NT2/D1 (cell line): ENCODE measurements around the gene BMI1.
A peak's percentile ranks its signal among the peaks of the same experiment; 100 is the strongest.

Experiments
- DNase-seq: peaks from one replicate; pipeline ENCODE4 v3.0.0-alpha.2; 2011; ENCODE audit warnings: low read depth, low spot score
- H3K27me3 ChIP-seq: 2 replicates; pipeline ENCODE4 v1.6.0; 2011; ENCODE audit warnings: mild to moderate bottlenecking; ENCODE audit not compliant: insufficient read length, insufficient read depth
- H3K36me3 ChIP-seq: 2 replicates; pipeline ENCODE4 v1.6.1; 2011; ENCODE audit warnings: mild to moderate bottlenecking, low read length, mixed read lengths; ENCODE audit not compliant: insufficient read depth, insufficient read length
- H3K4me1 ChIP-seq: 2 replicates; pipeline ENCODE4 v1.5.1; 2011; ENCODE audit not compliant: insufficient read depth, insufficient read length
- H3K4me3 ChIP-seq: 2 replicates; pipeline ENCODE4 v1.5.1; 2011; ENCODE audit warnings: low read depth; ENCODE audit not compliant: insufficient read length
- H3K9ac ChIP-seq: 2 replicates; pipeline ENCODE4 v1.6.0; 2011; ENCODE audit warnings: low read depth; ENCODE audit not compliant: insufficient read length
- H3K9me3 ChIP-seq: 2 replicates; pipeline ENCODE4 v1.5.1; 2011; ENCODE audit warnings: mild to moderate bottlenecking, low read length; ENCODE audit not compliant: insufficient read depth
- SUZ12 ChIP-seq: IDR thresholded peaks from 2 replicates; pipeline ENCODE4 v1.6.1; 2011; ENCODE audit not compliant: insufficient read length, insufficient read depth; ENCODE audit errors: extremely low read depth
- YY1 ChIP-seq: IDR thresholded peaks from 2 replicates; pipeline ENCODE4 v1.6.1; 2011; ENCODE audit not compliant: insufficient read length, insufficient read depth
- ZNF274 ChIP-seq: IDR thresholded peaks from 2 replicates; pipeline ENCODE4 v1.6.1; 2011; ENCODE audit warnings: mild to moderate bottlenecking, low read depth, low read length

BMI1 gene

DNA sequence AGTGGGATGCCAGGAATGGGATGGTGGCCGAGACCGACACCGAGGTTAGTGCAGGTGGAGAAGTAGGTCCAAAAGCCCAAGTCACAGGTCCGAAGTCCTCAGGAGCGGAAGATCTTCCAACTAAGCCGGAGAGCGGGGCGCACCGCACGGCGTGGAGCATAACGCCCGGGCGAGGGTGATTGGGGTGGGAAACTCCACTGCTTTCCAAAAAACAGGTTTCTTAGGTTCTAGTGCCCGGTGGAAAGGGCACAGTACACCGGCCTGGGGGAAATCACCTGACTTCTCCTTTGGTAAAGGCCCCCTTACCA is 13.0 kb downstream of the BMI1 start:
- Histone ChIP-seq H3K9me3 (no peaks in the 10 kb centered on the region; the same call in 1 of the 2 replicates), H3K4me3 (no peak overlapping the region), H3K27me3 (peaks cover 69% of the 10 kb centered on the region), H3K36me3 (peaks cover 4% of the 10 kb centered on the region), H3K4me1 (no peaks in the 10 kb centered on the region), H3K9ac (no peak overlapping the region)
- no peak for TF ChIP-seq ZNF274
- no peak for TF ChIP-seq SUZ12
- no peak for TF ChIP-seq YY1
- no peak for DNase-seq

DNA sequence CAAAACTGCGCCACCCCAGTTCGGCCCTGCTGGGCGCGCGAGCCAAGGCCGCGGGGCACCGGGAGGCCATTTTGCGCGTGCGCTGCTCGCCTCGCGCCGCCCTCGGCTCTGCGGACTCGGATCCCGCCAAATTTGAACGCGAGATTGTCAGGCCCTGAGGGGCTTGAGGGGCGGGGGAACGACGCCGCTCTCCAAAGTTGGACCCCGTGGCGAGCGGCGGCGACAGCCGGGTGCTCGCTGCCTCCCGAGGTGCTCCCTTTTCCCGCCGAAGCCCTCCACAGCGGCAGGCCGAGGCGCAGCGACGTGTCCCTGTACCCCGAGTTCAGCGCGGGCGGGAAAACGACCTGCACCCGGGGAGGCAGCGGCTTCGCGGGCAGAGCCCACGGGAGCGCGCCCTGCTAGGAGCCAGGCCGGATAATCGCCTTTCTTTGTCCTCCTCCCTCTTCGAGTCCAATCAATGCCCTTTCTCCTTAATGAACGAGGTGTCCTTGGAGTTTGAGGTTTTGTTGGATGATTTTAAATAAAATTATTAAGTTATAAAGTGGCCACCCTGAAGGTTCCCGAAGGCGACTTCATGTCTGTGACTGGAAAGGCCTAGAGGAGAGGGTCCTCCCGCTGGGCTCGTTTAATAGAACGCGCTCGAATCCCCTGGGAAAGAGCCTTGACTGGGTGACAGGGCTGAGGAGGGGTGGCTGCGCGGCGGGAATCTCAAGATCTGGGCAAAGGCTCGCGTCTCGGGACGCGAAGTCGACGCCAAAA is 13.7 kb downstream of the BMI1 start:
- H3K4me1 ChIP-seq: no peaks in the 10 kb centered on the region
- peak overlapping the region; percentile 40 for H3K4me3 ChIP-seq
- H3K27me3 ChIP-seq: peaks cover 76% of the 10 kb centered on the region
- DNase-seq: no peak
- H3K36me3 ChIP-seq: no peaks in the 10 kb centered on the region
- no peak overlapping the region for H3K9ac ChIP-seq
- TF ChIP-seq YY1 (no peak), SUZ12 (no peak), ZNF274 (no peak)
- no peaks in the 10 kb centered on the region; the same call in 1 of the 2 replicates for H3K9me3 ChIP-seq

GRCh38 chr10:22335173-22335933 is 14.5 kb downstream of the BMI1 start:
- Histone ChIP-seq H3K4me3 (peak overlapping the region; percentile 40), H3K27me3 (peaks cover 81% of the 10 kb centered on the region), H3K4me1 (no peaks in the 10 kb centered on the region), H3K9me3 (no peaks in the 10 kb centered on the region; the same call in 1 of the 2 replicates), H3K9ac (peak overlapping the region; percentile 61), H3K36me3 (no peaks in the 10 kb centered on the region)
- DNase-seq: no peak
- TF ChIP-seq YY1 (peak; percentile 32), SUZ12 (no peak)

GRCh38 chr10:22338185-22338900 is 17.4 kb downstream of the BMI1 start:
- H3K9ac ChIP-seq: no peak overlapping the region
- H3K4me1 ChIP-seq: no peaks in the 10 kb centered on the region
- no peak for TF ChIP-seq YY1
- TF ChIP-seq ZNF274: no peak
- TF ChIP-seq SUZ12: no peak
- no peak for DNase-seq
- H3K27me3 ChIP-seq: peaks cover 98% of the 10 kb centered on the region
- H3K4me3 ChIP-seq: no peak overlapping the region
- H3K9me3 ChIP-seq: no peaks in the 10 kb centered on the region; the same call in 1 of the 2 replicates
- no peaks in the 10 kb centered on the region for H3K36me3 ChIP-seq

DNA sequence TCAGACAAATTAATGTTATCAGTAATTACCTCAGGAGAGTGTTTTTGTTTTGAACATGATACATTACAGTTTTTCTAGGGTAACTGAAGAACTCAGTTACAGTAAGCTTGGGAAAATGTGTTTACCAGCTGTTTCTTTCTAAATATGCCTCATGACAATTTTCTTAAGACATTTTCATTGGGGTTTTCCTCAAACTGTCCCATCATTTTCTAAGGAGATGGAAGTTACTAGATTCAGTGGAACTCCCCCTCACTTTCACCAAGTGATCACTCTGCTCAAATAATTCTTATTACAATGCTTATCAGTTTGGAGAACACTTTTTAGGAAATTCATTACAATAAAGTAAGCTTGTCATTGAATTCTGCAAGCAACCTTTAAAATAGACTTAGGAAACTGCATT is 18.0 kb downstream of the BMI1 start:
- Histone ChIP-seq H3K36me3 (no peaks in the 10 kb centered on the region), H3K9ac (no peak overlapping the region), H3K4me3 (no peak overlapping the region), H3K4me1 (no peaks in the 10 kb centered on the region), H3K9me3 (no peaks in the 10 kb centered on the region; the same call in 1 of the 2 replicates), H3K27me3 (peaks cover 98% of the 10 kb centered on the region)
- DNase-seq: no peak
- no peak for TF ChIP-seq YY1
- TF ChIP-seq SUZ12: no peak
- no peak for TF ChIP-seq ZNF274

DNA sequence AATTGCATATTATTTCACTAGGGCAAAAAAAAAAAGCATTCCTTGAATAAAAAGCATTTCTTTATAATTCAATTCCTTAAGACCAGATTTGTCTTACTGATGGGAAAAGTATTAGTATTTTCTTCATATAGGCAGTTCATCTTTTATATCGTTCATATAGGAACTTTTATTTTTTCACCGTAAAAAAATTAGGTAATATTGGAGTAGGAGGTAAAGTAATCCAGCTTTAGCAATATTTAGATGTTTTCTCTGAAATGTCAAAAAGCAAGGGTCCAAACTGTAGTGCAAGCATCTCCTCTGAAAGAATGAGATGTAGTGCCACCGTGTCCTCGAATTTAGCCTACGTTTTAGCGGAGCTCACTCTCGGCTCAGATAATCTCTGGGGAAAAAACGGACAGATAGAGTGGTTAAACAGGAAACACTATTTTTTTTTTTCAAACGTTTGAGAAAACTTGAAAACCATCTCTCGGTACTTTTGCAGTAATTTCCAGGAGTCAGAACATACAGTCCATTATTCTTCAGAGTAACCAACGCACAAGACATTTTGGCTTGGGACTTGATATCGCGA is 18.9 kb downstream of the BMI1 start:
- TF ChIP-seq ZNF274 (no peak), SUZ12 (no peak), YY1 (no peak)
- no peaks in the 10 kb centered on the region for H3K9me3 ChIP-seq
- peaks cover 98% of the 10 kb centered on the region for H3K27me3 ChIP-seq
- peak overlapping the region; percentile 74 for H3K9ac ChIP-seq
- no peaks in the 10 kb centered on the region for H3K4me1 ChIP-seq
- H3K36me3 ChIP-seq: no peaks in the 10 kb centered on the region
- DNase-seq: no peak
- peak overlapping the region; percentile 34 for H3K4me3 ChIP-seq
